ENCODE results near the gene RBM11.
A peak's percentile ranks its signal among the peaks of the same experiment; 100 is the strongest.

Gene RBM11

GRCh38 chr21:14245711-14246110, 29.8 kb downstream of the RBM11 start:
- no peak for TF ChIP-seq CTCF (conservative IDR thresholded peaks at IDR 0.05; ENCODE audit: low read length)
- DNase-seq (ENCODE audit: low read depth), result no peak
- H3K4me3 ChIP-seq (ENCODE audit: low read length), result no peak overlapping the region

- no peak for TF ChIP-seq CTCF (conservative IDR thresholded peaks at IDR 0.05; ENCODE audit: low read length)
- DNase-seq (ENCODE audit: low read depth), result no peak
Observed at GRCh38 chr21:14251336-14251735, 35.4 kb downstream of the RBM11 start.

GRCh38 chr21:14259747-14260146, 43.8 kb downstream of the RBM11 start:
- peak; percentile 41 for DNase-seq (ENCODE audit: low read depth)
- peak; percentile 59 for TF ChIP-seq CTCF (conservative IDR thresholded peaks at IDR 0.05; ENCODE audit: low read length)
- H3K4me3 ChIP-seq (ENCODE audit: low read length), result no peak overlapping the region

More at GRCh38 chr21:14251336-14251735, 35.4 kb downstream of the RBM11 start:
- H3K4me3 ChIP-seq (ENCODE audit: low read length), result no peak overlapping the region

GRCh38 chr21:14260174-14260764, 44.3 kb downstream of the RBM11 start:
- no peak for TF ChIP-seq CTCF (conservative IDR thresholded peaks at IDR 0.05; ENCODE audit: low read length)
- DNase-seq (ENCODE audit: low read depth), result no peak
- H3K4me3 ChIP-seq (ENCODE audit: low read length), result no peak overlapping the region

GRCh38 chr21:14262039-14262438, 46.1 kb downstream of the RBM11 start:
- no peak for TF ChIP-seq CTCF (conservative IDR thresholded peaks at IDR 0.05; ENCODE audit: low read length)
- no peak overlapping the region for H3K4me3 ChIP-seq (ENCODE audit: low read length)
- no peak for DNase-seq (ENCODE audit: low read depth)

- no peak for DNase-seq (ENCODE audit: low read depth)
- no peak overlapping the region for H3K4me3 ChIP-seq (ENCODE audit: low read length)
- no peak for TF ChIP-seq CTCF (conservative IDR thresholded peaks at IDR 0.05; ENCODE audit: low read length)
Observed at GRCh38 chr21:14263879-14264278, 47.9 kb downstream of the RBM11 start.

- H3K4me3 ChIP-seq (ENCODE audit: low read length), result no peak overlapping the region
- no peak for DNase-seq (ENCODE audit: low read depth)
- no peak for TF ChIP-seq CTCF (conservative IDR thresholded peaks at IDR 0.05; ENCODE audit: low read length)
Observed at GRCh38 chr21:14265023-14265422, 49.1 kb downstream of the RBM11 start.
